ENCODE measurements around the gene MARCHF6.
"Not testable (repeated sequence)": the region's sequence is repeated elsewhere in the genome, so short reads cannot be mapped to it uniquely, and the experiment has no call there.

The MARCHF6 gene

GRCh38 chr5:10352430-10353240 is 860 bp upstream of the MARCHF6 start:
- peak; percentile 79 to 91 for DNase-seq

GRCh38 chr5:10354048-10354872 is 765 bp downstream of the MARCHF6 start:
- DNase-seq: peak; percentile 48 to 75

- DNase-seq: peak; percentile 28 to 53
Measured at GRCh38 chr5:10355071-10355889, 1.8 kb downstream of the MARCHF6 start.

- no peak for DNase-seq
Measured at GRCh38 chr5:10358999-10359398, 5.5 kb downstream of the MARCHF6 start.

- no peak for DNase-seq
Measured at GRCh38 chr5:10360686-10361085, 7.2 kb downstream of the MARCHF6 start.

GRCh38 chr5:10363519-10364185 is 10.2 kb downstream of the MARCHF6 start:
- DNase-seq: no peak

GRCh38 chr5:10364186-10364689 is 10.7 kb downstream of the MARCHF6 start:
- DNase-seq: no peak

- no peak for DNase-seq
Measured at GRCh38 chr5:10365782-10366181, 12.3 kb downstream of the MARCHF6 start.

- no peak for DNase-seq
Measured at GRCh38 chr5:10366310-10367272, 13.1 kb downstream of the MARCHF6 start.

GRCh38 chr5:10367579-10367978 is 14.1 kb downstream of the MARCHF6 start:
- no peak for DNase-seq

GRCh38 chr5:10370931-10371330 is 17.4 kb downstream of the MARCHF6 start:
- no peak for DNase-seq

- DNase-seq: not testable (repeated sequence)
Measured at GRCh38 chr5:10371369-10371768, 17.9 kb downstream of the MARCHF6 start.

- DNase-seq: no peak
Measured at GRCh38 chr5:10372726-10373709, 19.5 kb downstream of the MARCHF6 start.

GRCh38 chr5:10374046-10375022 is 20.8 kb downstream of the MARCHF6 start:
- DNase-seq: no peak

GRCh38 chr5:10375146-10375545 is 21.7 kb downstream of the MARCHF6 start:
- not testable (repeated sequence) for DNase-seq

GRCh38 chr5:10376544-10376943 is 23.0 kb downstream of the MARCHF6 start:
- no peak for DNase-seq

- no peak for DNase-seq
Measured at GRCh38 chr5:10377081-10377480, 23.6 kb downstream of the MARCHF6 start.

- no peak for DNase-seq
Measured at GRCh38 chr5:10381803-10382202, 28.3 kb downstream of the MARCHF6 start.

GRCh38 chr5:10384483-10384882 is 31.0 kb downstream of the MARCHF6 start:
- no peak for DNase-seq
